Kidney (tissue), 14 donors: Measurements from ENCODE around the gene CD177. TPM values are rescaled to one million over a fixed set of nuclear protein-coding genes. Genes with fewer than 3 reads are reported as not detected.
"Not testable (repeated sequence)": the region's sequence is repeated elsewhere in the genome, so short reads cannot be mapped to it uniquely, and the experiment has no call there.

ENCODE experiments used
- DNase-seq, 5 donors: peaks; one replicate each; pipeline ENCODE4 v3.0.0-alpha.2; 2013 to 2020
- FAIRE-seq: peaks from 2 replicates; lab custom pipeline; 2012; peaks lifted over from hg19 to GRCh38; lab: Jason Lieb, UNC
- H3K27ac ChIP-seq, 2 donors: one replicate each; pipeline ENCODE4 v1.7.0; 2013; ENCODE audit warnings: low read depth in 2 of 2, low read length in 2 of 2, inconsistent platforms in 1 of 2
- H3K27me3 ChIP-seq: one replicate; pipeline ENCODE4 v1.7.1; 2013; ENCODE audit warnings: low read length, inconsistent platforms; ENCODE audit not compliant: control insufficient read depth, insufficient read depth
- H3K36me3 ChIP-seq, 3 donors: one replicate each; pipeline versions ENCODE4 v1.7.0 to v1.7.1; 2013; ENCODE audit warnings: low read length in 3 of 3, control low read depth in 1 of 3, inconsistent platforms in 1 of 3; ENCODE audit not compliant: insufficient read depth in 3 of 3, control insufficient read depth in 2 of 3
- H3K4me1 ChIP-seq, 3 donors: one replicate each; pipeline versions ENCODE4 v1.7.0 to v1.7.1; 2013; ENCODE audit warnings: low read length in 3 of 3, inconsistent platforms in 1 of 3, low read depth in 1 of 3; ENCODE audit not compliant: control insufficient read depth in 2 of 3, insufficient read depth in 2 of 3
- H3K4me3 ChIP-seq, 3 donors: one replicate each; pipeline versions ENCODE4 v1.7.0 to v1.8.1; 2013; ENCODE audit warnings: low read length in 3 of 3, control low read depth in 1 of 3, inconsistent platforms in 1 of 3
- H3K9ac ChIP-seq, 3 donors: one replicate each; pipeline versions ENCODE4 v1.7.0 to v1.7.1; 2013; ENCODE audit warnings: low read length in 3 of 3, control low read depth in 1 of 3, inconsistent platforms in 1 of 3
- H3K9me3 ChIP-seq, 3 donors: one replicate each; pipeline versions ENCODE4 v1.7.0 to v1.7.1; 2013; ENCODE audit warnings: low read length in 3 of 3, control low read depth in 1 of 3, inconsistent platforms in 1 of 3; ENCODE audit not compliant: control insufficient read depth in 2 of 3, insufficient read depth in 1 of 3
- CTCF ChIP-seq: IDR thresholded peaks from 3 replicates; pipeline ENCODE4 v1.5.1; 2012; ENCODE audit warnings: mild to moderate bottlenecking, moderate library complexity, borderline replicate concordance; ENCODE audit not compliant: insufficient read depth; ENCODE audit errors: extremely low read depth
- intact Hi-C: fragments of 100-400 bp; cut with DNase I; formaldehyde crosslinking; loops from one replicate; pipeline ENCODE4 v1.11.1; 2022
- polyA plus RNA-seq: library from polyadenylated mRNA; stranded (reverse); fragments of 350-450 nt; fragmentation: Illumina TruSeq; extraction: RNeasy Lipid Tissue Mini Kit (QIAGEN cat#74804); gene quantifications from one replicate; pipeline ENCODE4 v1.2.3, GENCODE V29; 2014; ENCODE audit warnings: low read depth, low replicate concordance; ENCODE audit not compliant: insufficient read depth
- total RNA-seq: library from RNA; stranded (reverse); fragmentation: NEBNext Ultra II Directional; extraction: Animal tissue kit (Norgen Biotek cat#: 25700); gene quantifications from one replicate; pipeline ENCODE4 v1.2.1, GENCODE V29; 2021
- donor health status: control.
- donor health status: control.
- donor health status: control.
- donor health status: control.
- donor health status: control.
- donor health status: DM: yes; HTN: yes; CAD: no.
- donor health status: Normal renal cell carcinoma (clear cell type).

CD177 gene
- total and polyA plus RNA-seq, 2 donors from 2014 or later, result 0.17 to 0.66 TPM

DNA sequence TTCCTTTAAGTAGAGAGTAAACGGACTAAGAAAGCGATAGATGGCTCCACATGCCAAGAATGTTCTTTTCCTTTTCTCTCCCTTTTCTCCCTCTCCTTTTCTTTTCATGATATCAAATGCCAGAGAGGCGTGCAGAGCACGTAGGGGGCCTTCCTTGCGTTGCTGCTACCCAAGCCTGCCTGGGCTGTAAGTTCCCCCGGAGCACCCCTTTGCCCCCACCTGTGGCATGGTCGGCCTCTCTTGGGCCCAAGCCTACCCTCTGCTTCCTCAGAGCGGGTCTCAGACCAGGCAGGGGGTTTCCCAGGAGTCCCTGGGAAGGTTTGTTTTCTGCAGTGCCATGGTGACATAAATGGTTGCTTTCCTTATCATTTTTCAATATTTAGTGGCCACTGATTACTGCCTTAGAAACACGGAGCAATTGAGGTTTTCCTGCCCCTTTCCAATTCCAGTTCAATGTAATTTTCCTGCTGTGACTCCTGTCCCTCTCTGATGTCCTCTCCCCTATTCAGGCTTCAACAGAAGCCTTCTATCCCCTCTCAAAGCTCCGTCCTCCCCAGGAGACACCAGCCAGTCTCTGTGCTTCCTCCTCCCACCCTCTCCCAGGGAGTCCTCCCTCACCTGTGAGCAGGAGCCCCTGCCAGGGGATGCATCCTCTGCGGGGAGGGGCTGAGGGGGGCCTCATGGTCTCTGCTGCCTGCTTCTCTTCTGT lies 22.6 kb upstream of the CD177 start:
- H3K4me1 ChIP-seq, result no peaks in the 10 kb centered on the region
- no peak overlapping the region for H3K9ac ChIP-seq
- FAIRE-seq (no peak), DNase-seq (no peak)
- TF ChIP-seq CTCF, result no peak
- no peak overlapping the region for H3K27ac ChIP-seq
- no peaks in the 10 kb centered on the region for H3K27me3 ChIP-seq
- no peak overlapping the region for H3K4me3 ChIP-seq
- H3K36me3 ChIP-seq, result no peaks in the 10 kb centered on the region
- no peaks in the 10 kb centered on the region for H3K9me3 ChIP-seq
- intact Hi-C loops, result no loop called here

- no peak overlapping the region for H3K27ac ChIP-seq
Measured at GRCh38 chr19:43331435-43332010, 22.0 kb upstream of the CD177 start.

DNA sequence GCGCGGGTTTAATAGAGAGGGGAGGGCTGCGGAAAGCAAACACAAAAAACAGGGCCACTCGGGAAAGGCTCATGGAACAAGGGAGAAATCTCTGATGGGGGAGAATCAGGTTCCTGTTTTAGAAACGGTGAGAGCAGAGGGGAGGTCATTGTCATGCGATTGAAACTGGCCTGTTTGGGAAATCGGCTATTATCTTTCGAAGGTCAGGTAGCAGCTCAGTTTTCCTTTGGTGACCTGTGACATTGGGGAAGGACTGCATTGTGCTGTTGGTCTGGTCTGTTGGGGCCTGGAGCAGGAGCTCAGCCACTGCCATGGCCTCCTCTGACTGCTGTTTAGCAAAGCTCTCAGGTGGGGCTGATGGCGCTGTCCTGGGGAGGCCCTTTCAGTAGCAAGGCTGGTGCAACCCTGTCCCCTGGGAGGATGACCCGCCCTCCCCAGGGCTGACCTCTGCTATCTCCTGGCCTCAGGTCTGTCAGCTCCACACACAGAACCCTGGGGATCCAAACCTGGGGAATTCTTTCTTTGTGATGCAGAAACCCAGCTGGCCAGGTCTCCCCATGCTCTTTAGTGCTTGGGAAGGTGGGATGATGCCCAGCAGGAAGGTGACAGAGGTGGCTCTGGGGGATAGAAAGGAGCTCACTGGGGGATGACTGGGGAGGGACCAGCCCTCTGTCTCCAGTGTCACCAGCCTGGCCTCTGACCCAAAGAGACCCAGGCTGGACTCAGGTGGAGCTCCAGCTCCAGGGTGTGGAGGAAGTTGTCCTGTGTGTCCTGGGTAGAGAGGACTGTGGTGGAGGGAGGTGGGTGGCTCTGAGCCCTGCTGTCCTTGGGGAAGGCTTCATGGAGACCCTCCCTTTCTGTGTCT lies 21.2 kb upstream of the CD177 start:
- H3K27ac ChIP-seq, result no peak overlapping the region
- no peaks in the 10 kb centered on the region for H3K4me1 ChIP-seq
- DNase-seq, result no peak
- H3K27me3 ChIP-seq, result no peaks in the 10 kb centered on the region
- no peak overlapping the region for H3K4me3 ChIP-seq
- intact Hi-C loops, result no loop called here
- TF ChIP-seq CTCF, result no peak
- H3K36me3 ChIP-seq, result no peaks in the 10 kb centered on the region
- FAIRE-seq, result no peak
- no peaks in the 10 kb centered on the region for H3K9me3 ChIP-seq
- no peak overlapping the region for H3K9ac ChIP-seq

More at GRCh38 chr19:43331435-43332010, 22.0 kb upstream of the CD177 start:
- intact Hi-C loops, result no loop called here
- H3K4me3 ChIP-seq, result no peak overlapping the region
- H3K9me3 ChIP-seq, result no peaks in the 10 kb centered on the region
- no peaks in the 10 kb centered on the region for H3K27me3 ChIP-seq
- no peaks in the 10 kb centered on the region for H3K36me3 ChIP-seq
- H3K9ac ChIP-seq, result no peak overlapping the region
- no peak for DNase-seq
- no peaks in the 10 kb centered on the region for H3K4me1 ChIP-seq
- no peak for TF ChIP-seq CTCF
- no peak for FAIRE-seq

DNA sequence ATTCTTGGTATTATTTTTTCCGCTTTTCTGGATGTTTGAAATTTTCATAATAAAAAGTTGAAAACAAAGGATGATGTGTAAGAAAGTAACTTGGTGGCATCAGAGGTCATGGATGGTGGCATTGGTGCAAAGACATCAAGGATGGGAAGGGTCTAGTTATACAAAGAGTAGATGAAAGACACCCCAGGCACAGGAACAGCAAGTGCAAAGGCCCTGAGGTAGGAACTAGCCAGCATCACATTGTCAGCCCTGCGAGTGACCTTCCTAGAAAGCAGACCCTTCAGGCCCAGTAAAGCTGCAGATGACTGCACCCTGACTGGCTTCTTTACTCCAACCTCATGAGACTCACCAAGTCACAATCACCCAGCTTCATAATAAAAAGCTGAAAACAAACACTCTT lies 17.0 kb upstream of the CD177 start:
- H3K27ac ChIP-seq, intact Hi-C loops, DNase-seq, H3K27me3 ChIP-seq, H3K9me3 ChIP-seq, FAIRE-seq, H3K4me3 ChIP-seq, H3K9ac ChIP-seq, H3K36me3 ChIP-seq, H3K4me1 ChIP-seq: not testable (repeated sequence)
